Transverse colon (tissue), 4 donors: ENCODE results near the gene LIMK1.
A peak's percentile ranks its signal among the peaks of the same experiment; 100 is the strongest.

Source experiments
- CTCF ChIP-seq, 5 experiments: fragments of 200-600 bp in 3 of 5; fragments of 450-650 bp in 2 of 5; sonication (generic) in 3 of 5; IDR thresholded peaks; 1 replicate in 2 of 5; 2 replicates in 3 of 5; pipeline ENCODE4 v1.5.1; 2016 to 2017; ENCODE audit warnings: antibody characterized with exemption in 5 of 5, inconsistent platforms in 3 of 5, mild to moderate bottlenecking in 2 of 5, moderate library complexity in 1 of 5
- EP300 ChIP-seq: sonication (generic); formaldehyde crosslinking; IDR thresholded peaks from one replicate; pipeline ENCODE4 v1.6.1; 2017; ENCODE audit warnings: antibody characterized with exemption, low read depth
- POLR2A ChIP-seq: fragments of 450-650 bp; IDR thresholded peaks from one replicate; pipeline ENCODE4 v1.6.1; 2016; ENCODE audit warnings: antibody characterized with exemption, mild to moderate bottlenecking, moderate library complexity
- POLR2AphosphoS5 ChIP-seq, 3 donors: sonication (generic); formaldehyde crosslinking; IDR thresholded peaks; one replicate each; pipeline ENCODE4 v1.6.1; 2016; ENCODE audit warnings: antibody characterized with exemption in 3 of 3

GRCh38 chr7:74051629-74052410, 31.8 kb upstream of the LIMK1 start:
- TF ChIP-seq POLR2A (no peak), EP300 (no peak), POLR2AphosphoS5 (IDR thresholded peaks at IDR 0.05) (no peak), CTCF (IDR thresholded peaks at IDR 0.05) (peak in 4 of 5 experiments; percentile 27 to 53 (median 42))
